ENCODE data around the gene STAT6.

- TF ChIP-seq CTCF (IDR thresholded peaks at IDR 0.05; ENCODE audit: low read depth, low read length, poor library complexity, severe bottlenecking): no peak
- no peak for TF ChIP-seq EZH2phosphoT487 (IDR thresholded peaks at IDR 0.05; ENCODE audit: borderline replicate concordance, low read length)
These were observed 40.8 kb upstream of the STAT6 start for GRCh38 chr12:57151741-57152630.

All from DOHH2 (cell line).